H1 (cell line): ENCODE results near the gene VMP1. TPM values are rescaled to one million over a fixed set of nuclear protein-coding genes. Genes with fewer than 3 reads are reported as not detected.

ENCODE experiments used
- CEBPB ChIP-seq: IDR thresholded peaks from 2 replicates; pipeline ENCODE4 v1.6.1; 2012; ENCODE audit warnings: low read depth, low read length
- CREB1 ChIP-seq: IDR thresholded peaks from 2 replicates; pipeline ENCODE4 v1.6.1; 2012; ENCODE audit warnings: inconsistent platforms
- GABPA ChIP-seq: IDR thresholded peaks from 2 replicates; pipeline ENCODE4 v1.6.1; 2011; ENCODE audit warnings: mild to moderate bottlenecking, low read length, moderate library complexity, borderline replicate concordance; ENCODE audit not compliant: insufficient read depth
- GTF2F1 ChIP-seq: IDR thresholded peaks from 2 replicates; pipeline ENCODE4 v1.6.1; 2012; ENCODE audit warnings: low read depth, low read length, improper control_type of control experiment, borderline replicate concordance
- KDM5A ChIP-seq: fragments of 200-600 bp; IDR thresholded peaks from 2 replicates; pipeline ENCODE4 v1.7.1; 2012; ENCODE audit warnings: mild to moderate bottlenecking, low read length, inconsistent platforms, mixed read lengths
- MAX ChIP-seq: IDR thresholded peaks from 2 replicates; pipeline ENCODE4 v1.6.1; 2012; ENCODE audit warnings: inconsistent platforms
- NANOG ChIP-seq: IDR thresholded peaks from 2 replicates; pipeline ENCODE4 v1.6.1; 2011; ENCODE audit warnings: low read length, low read depth, mild to moderate bottlenecking, inconsistent platforms; ENCODE audit not compliant: insufficient read depth, poor library complexity, severe bottlenecking
- PHF8 ChIP-seq: fragments of 200-600 bp; sonication (generic); conservative IDR thresholded peaks from 2 replicates; pipeline ENCODE4 v1.7.1; 2012; ENCODE audit warnings: low read depth, mild to moderate bottlenecking, inconsistent platforms, low read length, moderate library complexity
- POLR2AphosphoS5 ChIP-seq: IDR thresholded peaks from 2 replicates; pipeline ENCODE4 v1.6.1; 2011; ENCODE audit warnings: low read depth, low read length
- POU5F1 ChIP-seq: IDR thresholded peaks from 2 replicates; pipeline ENCODE4 v1.6.1; 2011; ENCODE audit warnings: low read depth, mild to moderate bottlenecking, low read length, moderate library complexity
- SP2 ChIP-seq: IDR thresholded peaks from 2 replicates; pipeline ENCODE4 v1.6.1; 2012; ENCODE audit warnings: mild to moderate bottlenecking, low read length, inconsistent platforms
- TAF1 ChIP-seq: IDR thresholded peaks from 2 replicates; pipeline ENCODE4 v1.6.1; 2011; ENCODE audit warnings: mild to moderate bottlenecking, low read depth, low read length
- TAF7 ChIP-seq: optimal IDR thresholded peaks from 2 replicates; pipeline ENCODE3; 2011; ENCODE audit warnings: low read depth, mild to moderate bottlenecking, inconsistent platforms, low read length, moderate library complexity, borderline replicate concordance
- TEAD4 ChIP-seq: IDR thresholded peaks from 2 replicates; pipeline ENCODE4 v1.6.1; 2012; ENCODE audit warnings: low read depth, low read length, inconsistent platforms, mixed read lengths
- polyA plus RNA-seq, 7 experiments: library from polyadenylated mRNA; depleted of rRNA in 3 of 7; stranded (reverse) in 5 of 7; unstranded in 2 of 7; fragments of >200 nt in 5 of 7; fragments of 200-250 nt in 2 of 7; gene quantifications; 1 replicate in 5 of 7; 2 replicates in 1 of 7; 4 replicates in 1 of 7; pipeline versions ENCODE4 v1.2.1 to v1.2.3, GENCODE V29; 2011 to 2013; ENCODE audit warnings: missing spikeins in 2 of 7, mixed read lengths in 2 of 7
- total RNA-seq: library from RNA; stranded (reverse); fragmentation: NEBNext Ultra II Directional; extraction: Animal tissue kit (Norgen Biotek cat#: 25700); gene quantifications from 2 replicates; pipeline ENCODE4 v1.2.1, GENCODE V29; 2021
- TF ChIP-seq, protein P1 (sequence below): IDR thresholded peaks from 2 replicates; pipeline ENCODE4 v1.6.1; 2012; ENCODE audit warnings: inconsistent platforms

The VMP1 gene
- total and polyA plus RNA-seq, 2 of the 8 experiments (the other 6 are each of a cell fraction or from before 2014, with no cell fraction given) = 45.0 to 92.7 TPM

DNA sequence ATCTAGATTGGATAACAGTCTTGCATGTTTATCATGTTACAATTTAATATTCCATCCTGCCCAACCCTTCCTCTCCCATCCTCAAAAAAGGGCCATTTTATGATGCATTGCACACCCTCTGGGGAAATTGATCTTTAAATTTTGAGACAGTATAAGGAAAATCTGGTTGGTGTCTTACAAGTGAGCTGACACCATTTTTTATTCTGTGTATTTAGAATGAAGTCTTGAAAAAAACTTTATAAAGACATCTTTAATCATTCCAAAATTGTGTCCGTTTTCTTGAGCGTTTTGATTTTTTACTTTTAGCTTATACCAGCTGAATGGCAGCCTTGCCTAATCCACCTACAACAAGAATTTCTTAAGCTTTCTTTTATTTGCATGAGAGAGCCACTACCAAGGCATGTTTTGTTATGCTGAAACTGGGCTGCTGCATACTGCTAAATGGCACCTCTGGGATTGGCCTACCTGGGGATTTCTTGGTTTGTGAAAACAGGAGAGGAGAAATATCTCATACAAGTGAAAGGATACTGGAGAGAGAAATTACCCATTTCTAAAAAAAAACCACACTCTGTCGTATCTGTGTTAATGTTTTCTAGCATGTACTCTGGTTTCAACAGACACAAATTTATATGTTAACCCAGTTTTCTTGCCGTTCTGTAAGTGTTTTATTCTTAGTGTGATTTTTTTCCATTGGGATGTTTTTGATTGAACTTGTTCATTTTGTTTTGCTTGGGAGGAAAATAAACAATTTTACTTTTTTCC is 133.1 kb downstream of the VMP1 start (continued):
- TF ChIP-seq, protein P1, sequence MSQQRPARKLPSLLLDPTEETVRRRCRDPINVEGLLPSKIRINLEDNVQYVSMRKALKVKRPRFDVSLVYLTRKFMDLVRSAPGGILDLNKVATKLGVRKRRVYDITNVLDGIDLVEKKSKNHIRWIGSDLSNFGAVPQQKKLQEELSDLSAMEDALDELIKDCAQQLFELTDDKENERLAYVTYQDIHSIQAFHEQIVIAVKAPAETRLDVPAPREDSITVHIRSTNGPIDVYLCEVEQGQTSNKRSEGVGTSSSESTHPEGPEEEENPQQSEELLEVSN = no peak
- TF ChIP-seq MAX = no peak
- peak; percentile 87 for TF ChIP-seq POLR2AphosphoS5
- TF ChIP-seq TAF1 = peak; percentile 52
- peak; percentile 85 for TF ChIP-seq TAF7
- no peak for TF ChIP-seq KDM5A
- peak; percentile 66; the same call in 1 of the 2 replicates for TF ChIP-seq GTF2F1
- no peak for TF ChIP-seq SP2
- peak; percentile 52; the same call in 1 of the 2 replicates for TF ChIP-seq TEAD4
- TF ChIP-seq CEBPB = peak; percentile 83
- TF ChIP-seq GABPA = no peak
- TF ChIP-seq POU5F1 = peak; percentile 88; the same call in 1 of the 2 replicates
- TF ChIP-seq NANOG = peak; percentile 63
- no peak for TF ChIP-seq PHF8
- no peak for TF ChIP-seq CREB1
